Thoracic aorta (tissue), 2 donors: ENCODE results near the gene PAFAH2. TPM values are rescaled to one million over a fixed set of nuclear protein-coding genes. Genes with fewer than 3 reads are reported as not detected.

Source experiments
- ATAC-seq: fragments of 150-250 bp; one replicate; pipeline ENCODE4 v1.8.0; 2017; ENCODE audit warnings: low read depth; ENCODE audit not compliant: insufficient number of reproducible peaks, low FRiP score
- DNase-seq: peaks from one replicate; pipeline ENCODE4 v3.0.0-alpha.2; 2020; ENCODE audit warnings: low spot score
- H3K27ac ChIP-seq, 2 donors: fragments of 200-600 bp; sonication (generic); 1 replicate in 1 of 2; 2 replicates in 1 of 2; pipeline ENCODE4 v1.5.1; 2016; ENCODE audit warnings: mild to moderate bottlenecking in 2 of 2, moderate library complexity in 2 of 2
- H3K27me3 ChIP-seq: fragments of 200-600 bp; sonication (generic); replicated peaks from 2 replicates; pipeline ENCODE4 v1.6.0; 2016; ENCODE audit warnings: mild to moderate bottlenecking; ENCODE audit not compliant: insufficient read depth
- H3K36me3 ChIP-seq: fragments of 200-600 bp; sonication (generic); one replicate; pipeline ENCODE4 v1.5.1; 2016
- H3K4me1 ChIP-seq, 2 donors: fragments of 200-600 bp; sonication (generic); 1 replicate in 1 of 2; 2 replicates in 1 of 2; pipeline versions ENCODE4 v1.5.1 to v1.6.0; 2016; ENCODE audit warnings: low read depth in 2 of 2, mild to moderate bottlenecking in 1 of 2; ENCODE audit not compliant: control insufficient read depth in 1 of 2
- H3K4me3 ChIP-seq: fragments of 200-600 bp; sonication (generic); 2 replicates; pipeline ENCODE4 v1.5.1; 2016; ENCODE audit warnings: mild to moderate bottlenecking
- H3K9me3 ChIP-seq: fragments of 200-600 bp; sonication (generic); 2 replicates; pipeline ENCODE4 v1.5.1; 2016
- total RNA-seq, 2 donors: library from RNA; depleted of rRNA; stranded (reverse); fragments of >200 nt; gene quantifications; one replicate each; pipeline versions ENCODE4 v1.1.0 to v1.2.3, GENCODE V29; 2016
- TF ChIP-seq, protein P1 (sequence below): fragments of 200-600 bp; sonication (generic); IDR thresholded peaks from one replicate; pipeline ENCODE4 v1.5.1; 2019; ENCODE audit warnings: antibody characterized with exemption

Gene PAFAH2
- total RNA-seq, 2 donors from 2014 or later: 3.6 to 6.9 TPM

DNA sequence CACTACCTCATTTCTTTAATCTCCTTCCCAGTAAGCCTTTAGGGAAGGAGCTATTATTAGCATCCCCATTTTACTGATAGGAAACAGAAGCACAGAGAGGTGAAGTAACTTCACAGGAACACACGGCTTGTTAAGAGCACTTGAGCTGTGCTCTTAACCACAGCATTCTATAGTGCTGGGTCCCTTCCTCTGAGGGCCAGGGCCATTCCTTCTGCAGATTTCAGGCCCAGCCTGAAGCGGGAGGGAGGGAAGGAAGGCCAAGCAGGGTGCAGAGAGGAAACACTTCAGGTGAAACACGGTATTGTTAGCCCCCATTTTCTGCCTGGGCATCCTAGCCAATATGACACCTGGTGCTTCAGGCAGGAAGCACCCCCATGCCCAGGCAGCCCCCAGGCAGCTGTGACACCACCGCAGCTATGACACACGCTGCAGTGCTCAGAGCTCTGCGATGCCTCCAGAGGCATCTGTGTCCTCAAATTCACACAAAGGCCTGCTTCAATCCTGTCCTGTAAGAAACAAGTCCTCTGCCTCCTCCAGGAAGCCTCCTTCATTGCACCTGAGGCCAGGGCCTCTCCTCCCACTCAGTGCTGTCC, 19.2 kb upstream of the PAFAH2 start:
- ATAC-seq (no peak), DNase-seq (no peak)
- Histone ChIP-seq H3K4me3 (no peak overlapping the region), H3K9me3 (no peaks in the 10 kb centered on the region), H3K4me1 (peaks cover 6 to 23% of the 10 kb centered on the region in 2 donors), H3K27ac (no peak overlapping the region), H3K36me3 (no peaks in the 10 kb centered on the region), H3K27me3 (no peaks in the 10 kb centered on the region)
- TF ChIP-seq, protein P1, sequence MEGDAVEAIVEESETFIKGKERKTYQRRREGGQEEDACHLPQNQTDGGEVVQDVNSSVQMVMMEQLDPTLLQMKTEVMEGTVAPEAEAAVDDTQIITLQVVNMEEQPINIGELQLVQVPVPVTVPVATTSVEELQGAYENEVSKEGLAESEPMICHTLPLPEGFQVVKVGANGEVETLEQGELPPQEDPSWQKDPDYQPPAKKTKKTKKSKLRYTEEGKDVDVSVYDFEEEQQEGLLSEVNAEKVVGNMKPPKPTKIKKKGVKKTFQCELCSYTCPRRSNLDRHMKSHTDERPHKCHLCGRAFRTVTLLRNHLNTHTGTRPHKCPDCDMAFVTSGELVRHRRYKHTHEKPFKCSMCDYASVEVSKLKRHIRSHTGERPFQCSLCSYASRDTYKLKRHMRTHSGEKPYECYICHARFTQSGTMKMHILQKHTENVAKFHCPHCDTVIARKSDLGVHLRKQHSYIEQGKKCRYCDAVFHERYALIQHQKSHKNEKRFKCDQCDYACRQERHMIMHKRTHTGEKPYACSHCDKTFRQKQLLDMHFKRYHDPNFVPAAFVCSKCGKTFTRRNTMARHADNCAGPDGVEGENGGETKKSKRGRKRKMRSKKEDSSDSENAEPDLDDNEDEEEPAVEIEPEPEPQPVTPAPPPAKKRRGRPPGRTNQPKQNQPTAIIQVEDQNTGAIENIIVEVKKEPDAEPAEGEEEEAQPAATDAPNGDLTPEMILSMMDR: no peak

GRCh38 chr1:26016258-26016952, 18.5 kb upstream of the PAFAH2 start:
- DNase-seq: no peak
- peaks cover 0 to 16% of the 10 kb centered on the region in 2 donors for H3K4me1 ChIP-seq
- no peak for ATAC-seq
- TF ChIP-seq, protein P1: no peak
- no peak overlapping the region for H3K27ac ChIP-seq
- no peaks in the 10 kb centered on the region for H3K27me3 ChIP-seq
- no peak overlapping the region for H3K4me3 ChIP-seq
- no peaks in the 10 kb centered on the region for H3K9me3 ChIP-seq
- H3K36me3 ChIP-seq: no peaks in the 10 kb centered on the region

GRCh38 chr1:26015358-26015757, 17.5 kb upstream of the PAFAH2 start:
- Histone ChIP-seq H3K4me3 (no peak overlapping the region), H3K36me3 (no peaks in the 10 kb centered on the region), H3K27me3 (no peaks in the 10 kb centered on the region), H3K9me3 (no peaks in the 10 kb centered on the region), H3K4me1 (peaks cover 0 to 6% of the 10 kb centered on the region in 2 donors), H3K27ac (no peak overlapping the region)
- ATAC-seq: no peak
- TF ChIP-seq, protein P1: no peak
- DNase-seq: no peak

DNA sequence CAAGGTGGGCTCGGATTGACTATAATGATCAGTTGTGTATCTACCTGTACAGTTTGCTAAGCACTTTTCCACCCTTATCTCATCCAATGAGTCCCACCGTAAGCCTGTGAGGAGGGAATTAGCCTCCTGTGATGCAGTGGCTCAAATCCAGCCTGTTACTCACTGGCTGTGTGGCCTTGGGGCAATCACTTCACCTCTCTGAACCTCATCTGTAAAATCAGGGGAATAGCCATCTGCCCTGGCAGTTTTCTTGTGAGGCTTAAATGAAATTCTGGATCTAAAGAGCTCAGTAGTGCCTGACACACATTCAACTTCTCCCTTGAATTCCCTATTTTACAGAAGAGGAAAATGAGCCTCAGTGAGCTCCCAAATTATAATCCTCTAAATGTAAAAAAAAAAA, 16.3 kb upstream of the PAFAH2 start:
- H3K27ac ChIP-seq: no peak overlapping the region

DNA sequence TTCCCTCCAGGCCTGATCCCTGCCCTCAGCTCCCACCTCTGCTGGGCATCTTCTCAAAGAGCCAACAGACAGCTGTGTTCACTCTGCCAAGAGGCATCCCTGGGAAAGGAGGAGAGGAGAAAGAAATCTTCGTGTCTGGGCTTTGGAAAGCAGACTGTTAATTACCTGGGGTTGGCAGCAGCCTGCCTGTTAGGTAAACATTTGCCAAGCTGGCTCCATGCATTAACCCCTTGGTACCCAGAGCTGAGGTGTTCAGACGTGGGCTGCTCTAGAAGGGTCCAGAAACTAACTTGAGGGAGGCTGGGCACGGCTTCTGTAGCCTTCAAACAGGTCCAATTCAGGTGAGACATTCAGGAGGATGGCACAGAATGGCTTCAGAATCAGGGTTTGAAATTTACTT, 15.0 kb upstream of the PAFAH2 start:
- Histone ChIP-seq H3K27me3 (no peaks in the 10 kb centered on the region), H3K27ac (no peak overlapping the region), H3K36me3 (no peaks in the 10 kb centered on the region), H3K4me1 (no peaks in the 10 kb centered on the region), H3K4me3 (no peak overlapping the region), H3K9me3 (no peaks in the 10 kb centered on the region)
- DNase-seq (no peak), ATAC-seq (no peak)
- TF ChIP-seq, protein P1: no peak

More for the DNA sequence above, 16.3 kb upstream of the PAFAH2 start:
- H3K9me3 ChIP-seq: no peaks in the 10 kb centered on the region
- no peak for DNase-seq
- H3K4me1 ChIP-seq: no peaks in the 10 kb centered on the region
- ATAC-seq: no peak
- H3K4me3 ChIP-seq: no peak overlapping the region
- TF ChIP-seq, protein P1: no peak
- no peaks in the 10 kb centered on the region for H3K27me3 ChIP-seq
- H3K36me3 ChIP-seq: no peaks in the 10 kb centered on the region
